Tracheal epithelial cell (primary cell): ENCODE results near the gene UVRAG. TPM values are rescaled to one million over a fixed set of nuclear protein-coding genes. Genes with fewer than 3 reads are reported as not detected.

ENCODE experiments used
- total RNA-seq: library from RNA; depleted of rRNA; stranded (reverse); fragments of >200 nt; gene quantifications from 2 replicates; pipeline ENCODE4 v1.2.1, GENCODE V29; 2014

The UVRAG gene
- total RNA-seq: 12.3 and 16.2 TPM in 2 replicates

GRCh38 chr11:75814677-75815344 lies at the start of gene UVRAG:
TSS of gene UVRAG (plus strand) at chr11:75815210. CDS start at chr11:75815408, 198 bp downstream.

GRCh38 chr11:75768112-75768908 lies 46.7 kb upstream of the UVRAG start, which contains the start of gene DGAT2:
TSS of gene DGAT2 (plus strand) at chr11:75768778. CDS start at chr11:75768992, 214 bp downstream.

Other genes starting within 250 kb of the UVRAG start
- 0.48 TPM in 1 of 2 replicates, not detected in the other for gene MAP6, start 146.2 kb upstream of the UVRAG start, total RNA-seq
- not detected in 2 replicates for gene MOGAT2, start 97.4 kb upstream of the UVRAG start, total RNA-seq
- gene DGAT2, start 46.4 kb upstream of the UVRAG start, total RNA-seq: 6.3 and 11.7 TPM in 2 replicates